ENCODE measurements around the gene SHH.
"Not testable (repeated sequence)": the region's sequence is repeated elsewhere in the genome, so short reads cannot be mapped to it uniquely, and the experiment has no call there.

The SHH gene

DNA sequence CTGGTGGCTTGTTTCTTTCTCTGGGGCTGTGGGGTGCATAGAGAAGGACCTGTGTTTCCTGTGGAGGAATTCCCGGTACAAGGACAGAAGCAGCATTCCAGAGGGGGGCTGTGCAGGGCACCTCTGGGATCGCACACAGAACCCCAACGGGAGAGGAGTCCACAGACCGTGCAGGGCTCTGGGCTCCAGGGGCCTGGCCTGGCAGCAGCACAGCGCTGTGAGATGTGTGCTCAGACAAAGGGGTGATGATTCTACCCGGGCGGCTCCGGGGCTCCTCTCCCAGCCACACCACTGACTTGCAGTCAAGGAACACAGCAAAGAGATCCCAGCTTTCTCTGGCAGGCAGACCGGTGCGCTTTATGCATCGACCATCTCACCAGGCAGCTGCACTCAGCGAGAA is 6.9 kb upstream of the SHH start:
- no peak for DNase-seq
- ATAC-seq = no peak

DNA sequence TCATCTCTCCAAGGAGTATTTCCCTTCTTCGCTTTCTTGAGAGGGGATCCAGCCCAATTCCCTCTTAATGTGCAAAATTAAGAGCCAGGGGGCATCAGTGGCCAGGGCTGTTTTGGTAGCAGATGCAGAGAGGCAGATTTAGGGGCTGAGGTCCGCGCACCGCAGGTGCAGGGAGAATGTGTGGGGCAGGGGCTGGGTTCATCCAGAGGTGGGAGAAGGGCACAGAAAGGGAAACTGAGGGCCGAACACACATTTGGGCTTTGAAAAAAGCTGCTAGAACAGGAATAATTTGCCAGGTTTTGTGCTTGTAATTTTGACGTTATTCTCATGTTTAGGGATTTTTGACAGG is 6.5 kb upstream of the SHH start:
- DNase-seq = no peak
- ATAC-seq = no peak

- no peak for DNase-seq
- ATAC-seq = no peak
Measured at GRCh38 chr7:155818154-155818819, 6.0 kb upstream of the SHH start.

- ATAC-seq, DNase-seq: not testable (repeated sequence)
Measured at GRCh38 chr7:155817515-155817914, 5.3 kb upstream of the SHH start.

- no peak for ATAC-seq
- no peak for DNase-seq
Measured at GRCh38 chr7:155816996-155817395, 4.7 kb upstream of the SHH start.

DNA sequence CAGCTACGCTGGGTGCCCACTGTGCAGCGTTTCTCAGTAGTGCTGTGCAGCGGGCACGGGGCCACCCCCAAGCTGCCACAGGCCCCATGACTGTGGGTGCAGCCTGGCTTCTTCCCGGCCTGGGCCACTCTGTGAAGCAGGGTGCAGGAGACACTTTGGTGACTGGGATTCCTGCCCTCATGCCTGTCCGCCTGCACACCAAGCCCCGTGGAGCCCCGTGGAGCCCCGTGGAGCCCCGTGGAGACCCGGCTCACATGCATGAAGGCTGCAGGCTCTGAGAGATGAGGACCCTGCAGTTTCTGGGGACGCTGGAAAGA is 3.9 kb upstream of the SHH start:
- ATAC-seq (no peak), DNase-seq (no peak)

DNA sequence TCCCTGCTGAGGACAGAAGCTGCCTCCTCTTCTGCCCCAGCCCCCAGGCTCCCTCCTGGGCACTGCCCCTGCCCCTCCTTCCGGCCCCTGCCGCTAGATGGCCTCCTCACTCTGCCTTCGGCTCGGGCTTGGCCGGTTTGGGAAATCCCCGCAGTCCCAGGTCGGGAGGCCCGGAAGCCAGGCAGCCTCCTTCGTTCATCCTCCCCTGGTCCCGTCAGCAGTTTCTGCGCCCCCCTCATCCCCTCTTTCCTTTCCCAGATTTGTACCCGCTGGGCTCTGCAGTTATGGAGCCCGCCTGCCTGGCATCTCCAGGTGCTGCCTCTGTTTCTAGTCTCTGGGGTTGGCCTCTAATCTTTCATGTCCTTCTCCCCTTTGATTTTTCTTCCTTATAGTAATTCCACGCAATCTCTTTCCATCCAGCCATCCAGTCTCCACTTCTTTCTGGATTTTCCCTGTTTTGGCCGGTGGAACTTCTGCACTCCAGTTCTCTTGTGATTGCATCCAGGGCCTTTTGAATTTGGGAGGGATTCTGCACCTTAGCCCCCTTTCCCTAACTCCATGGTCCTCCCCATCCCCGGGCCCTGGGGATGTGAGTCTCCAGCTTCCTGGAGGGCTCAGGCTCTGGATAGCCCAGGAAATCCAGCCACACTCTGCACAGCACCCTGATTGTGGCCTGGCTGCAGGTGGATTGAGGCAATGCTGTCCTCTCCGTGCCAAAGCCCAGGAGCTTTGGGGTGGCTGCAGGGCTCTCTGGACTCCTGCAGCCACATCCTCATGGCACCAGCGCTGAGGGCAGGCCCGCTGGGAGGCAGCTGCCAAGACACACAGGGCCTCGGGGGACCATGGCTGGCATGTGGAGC is 3.3 kb upstream of the SHH start:
- peak; percentile 86 for DNase-seq
- ATAC-seq = peak; percentile 79

DNA sequence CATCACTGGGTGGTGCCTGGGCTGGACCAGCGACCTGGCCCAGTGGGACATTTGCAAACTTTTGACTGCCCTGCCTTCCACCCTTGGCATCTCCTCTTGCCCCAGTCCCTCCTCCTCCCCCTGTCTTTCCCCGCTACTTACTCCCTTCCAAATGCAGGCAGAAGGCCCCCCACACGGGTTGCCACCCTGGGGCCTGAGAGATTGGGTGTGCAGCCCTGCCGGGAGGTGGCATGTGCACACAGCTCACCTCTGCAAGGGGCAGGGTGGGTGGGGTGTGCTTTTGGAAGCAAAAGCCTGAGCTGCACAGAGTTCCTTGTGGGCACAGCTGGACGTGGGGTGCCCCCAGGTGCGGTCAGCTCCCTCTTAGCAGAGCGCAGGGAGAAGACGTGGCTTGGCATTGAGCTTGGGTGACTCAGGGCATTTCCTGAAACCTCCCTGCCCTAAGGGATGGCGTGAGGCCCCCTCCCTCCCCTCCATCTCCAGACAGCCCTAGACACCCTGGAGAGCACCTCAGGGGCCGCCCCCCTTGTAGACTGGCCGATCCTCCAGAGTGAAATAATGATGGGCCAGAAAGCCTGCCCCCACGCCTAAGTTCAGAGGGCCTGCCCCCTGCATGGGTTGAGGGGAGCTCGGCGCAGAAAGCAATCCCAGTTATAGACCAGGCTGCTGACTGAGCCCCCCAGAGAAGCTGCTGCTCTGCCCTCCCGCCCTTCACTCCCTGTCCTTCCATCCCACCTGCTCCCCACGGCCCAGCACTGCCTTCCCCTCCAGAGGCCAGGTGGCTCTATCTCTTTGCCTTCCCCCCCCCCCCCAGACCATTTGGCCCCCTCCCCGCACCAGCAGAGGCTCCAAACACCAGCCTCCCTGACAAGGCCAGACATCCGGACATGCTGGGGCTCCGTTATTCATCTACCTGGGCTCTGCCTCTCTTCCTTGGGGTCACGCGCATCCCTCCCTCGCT is 2.3 kb upstream of the SHH start:
- no peak for ATAC-seq
- DNase-seq = no peak

GRCh38 chr7:155813546-155814315 is 1.5 kb upstream of the SHH start:
- DNase-seq (no peak), ATAC-seq (no peak)

DNA sequence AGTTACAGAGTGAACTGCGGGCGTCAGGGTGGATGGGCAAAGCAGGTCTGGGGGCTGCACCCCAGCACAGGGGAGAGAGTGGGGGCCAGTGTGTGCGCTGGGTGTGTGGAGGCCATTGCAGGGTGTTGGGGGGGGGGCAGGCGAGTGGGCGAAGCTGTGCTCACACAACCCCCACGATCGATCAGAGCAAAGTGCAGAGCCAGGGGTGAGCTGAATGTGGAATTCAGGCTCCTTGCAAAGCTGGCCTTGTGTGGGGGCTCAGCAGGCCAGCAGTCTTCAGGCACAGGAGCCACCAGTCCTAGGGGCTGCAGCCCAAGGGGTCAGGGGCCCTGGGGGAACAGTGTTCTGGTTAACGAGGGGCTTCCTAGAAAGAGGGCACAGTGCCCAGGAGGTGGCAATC is 862 bp upstream of the SHH start:
- ATAC-seq = no peak

GRCh38 chr7:155811560-155811894 is 736 bp downstream of the SHH start:
- ATAC-seq = no peak
- DNase-seq = no peak

More for the DNA sequence above, 862 bp upstream of the SHH start:
- no peak for DNase-seq

GRCh38 chr7:155810770-155811559 is 1.3 kb downstream of the SHH start:
- no peak for ATAC-seq
- no peak for DNase-seq

- DNase-seq (no peak), ATAC-seq (no peak)
Measured at GRCh38 chr7:155809947-155810769, 2.1 kb downstream of the SHH start.

- ATAC-seq (no peak), DNase-seq (no peak)
Measured at GRCh38 chr7:155809332-155809946, 2.8 kb downstream of the SHH start.

DNA sequence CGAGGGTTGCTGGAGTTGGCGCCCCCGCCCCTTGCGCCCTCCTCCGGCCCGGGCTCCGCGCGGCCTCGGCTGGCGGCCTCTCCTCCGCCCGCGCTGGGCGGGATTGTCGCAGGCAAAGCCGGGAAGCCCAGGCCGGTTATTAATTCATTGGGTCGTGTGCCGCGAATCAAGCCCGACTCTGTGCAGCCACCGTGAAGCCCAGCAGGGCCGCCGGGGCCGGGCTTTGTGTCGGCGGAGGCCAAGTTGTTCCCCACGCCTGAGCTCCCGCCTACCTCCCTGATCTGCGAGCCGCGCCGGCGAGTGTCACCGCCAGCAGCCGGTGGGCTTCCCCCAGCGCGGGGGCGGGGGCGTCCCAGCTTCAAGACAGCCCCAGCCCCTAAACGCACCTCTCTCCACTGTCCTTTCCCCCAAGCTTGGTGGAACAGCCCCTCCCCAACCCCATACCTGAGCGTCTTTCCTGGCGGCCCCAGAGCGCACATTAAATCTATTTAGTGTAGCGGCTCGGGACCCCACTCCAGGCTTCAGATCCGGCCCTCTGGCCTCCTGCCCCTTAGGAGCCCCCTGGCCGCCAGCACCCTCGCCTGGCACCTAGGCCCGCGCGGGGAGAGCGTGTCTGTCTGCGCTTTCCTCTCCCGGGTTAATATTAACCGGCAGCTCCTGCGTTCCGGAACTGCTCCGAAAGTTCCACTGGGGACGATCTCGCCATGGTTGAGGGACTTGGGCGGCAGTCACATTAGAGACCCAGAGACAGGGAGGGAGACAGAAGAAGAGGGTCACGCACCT is 3.5 kb downstream of the SHH start:
- no peak for ATAC-seq
- no peak for DNase-seq

DNA sequence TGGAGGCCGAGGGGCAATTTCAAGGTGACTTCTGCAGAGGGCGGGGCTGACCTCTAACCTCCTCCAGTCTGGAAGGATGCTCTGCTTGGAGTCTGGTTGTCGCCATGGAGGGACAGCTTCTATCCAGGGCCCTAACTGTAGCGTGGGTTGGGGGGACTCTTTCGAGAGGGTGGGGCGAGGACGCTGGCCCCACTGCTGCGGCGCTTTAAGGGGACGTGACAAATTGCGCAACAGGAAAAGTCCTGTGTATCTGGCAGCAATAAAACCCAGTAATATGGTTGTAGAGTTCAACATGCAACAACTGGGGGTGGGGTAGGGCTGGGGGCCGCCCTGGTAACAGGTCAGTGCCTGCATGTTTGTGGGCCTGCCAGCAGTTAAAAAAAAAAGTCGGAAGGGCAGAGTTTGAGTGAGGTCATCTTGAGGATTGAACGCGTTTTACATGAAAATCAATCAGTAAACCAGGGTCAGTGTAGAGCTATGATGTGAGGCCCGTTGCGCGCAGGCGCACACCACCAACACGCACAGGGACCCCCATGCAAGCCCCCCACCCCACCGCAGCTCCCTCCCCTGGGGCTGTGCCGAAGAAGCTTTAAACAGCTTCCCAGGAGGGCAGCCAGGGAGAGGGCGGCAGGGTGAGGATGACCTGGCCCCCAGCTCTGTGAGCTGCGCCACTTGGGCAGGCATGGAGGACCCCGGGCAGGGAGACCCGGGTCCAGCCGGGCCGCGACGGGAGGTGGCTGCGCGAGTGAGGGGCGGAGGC is 4.3 kb downstream of the SHH start:
- DNase-seq (no peak), ATAC-seq (no peak)

GRCh38 chr7:155807065-155807671 is 5.1 kb downstream of the SHH start:
- DNase-seq (no peak), ATAC-seq (no peak)

Measured in stimulated activated naive CD8-positive, alpha-beta T cell treated with anti-CD3 and anti-CD28 coated beads, Interleukin-15, Interleukin-2, amounts not matched to agents 100 U/mL and 50 U/mL, for 24 hours (primary cell).